AG09309 (cell line): Measurements from ENCODE around the gene SERP2.

Experiments used
- DNase-seq: peaks from one replicate; pipeline ENCODE4 v3.0.0-alpha.2; 2010; ENCODE audit warnings: low read depth
- H3K4me3 ChIP-seq: 2 replicates; pipeline ENCODE4 v1.5.1; 2011; ENCODE audit warnings: mild to moderate bottlenecking, low read depth, low read length, moderate library complexity; ENCODE audit not compliant: control insufficient read depth
- TF ChIP-seq, protein P1 (sequence below): IDR thresholded peaks from 2 replicates; pipeline ENCODE4 v1.5.1; 2011; ENCODE audit warnings: mild to moderate bottlenecking, low read depth, low read length, inconsistent platforms; ENCODE audit not compliant: insufficient read depth, control insufficient read depth; ENCODE audit errors: missing control alignments

Gene SERP2

DNA sequence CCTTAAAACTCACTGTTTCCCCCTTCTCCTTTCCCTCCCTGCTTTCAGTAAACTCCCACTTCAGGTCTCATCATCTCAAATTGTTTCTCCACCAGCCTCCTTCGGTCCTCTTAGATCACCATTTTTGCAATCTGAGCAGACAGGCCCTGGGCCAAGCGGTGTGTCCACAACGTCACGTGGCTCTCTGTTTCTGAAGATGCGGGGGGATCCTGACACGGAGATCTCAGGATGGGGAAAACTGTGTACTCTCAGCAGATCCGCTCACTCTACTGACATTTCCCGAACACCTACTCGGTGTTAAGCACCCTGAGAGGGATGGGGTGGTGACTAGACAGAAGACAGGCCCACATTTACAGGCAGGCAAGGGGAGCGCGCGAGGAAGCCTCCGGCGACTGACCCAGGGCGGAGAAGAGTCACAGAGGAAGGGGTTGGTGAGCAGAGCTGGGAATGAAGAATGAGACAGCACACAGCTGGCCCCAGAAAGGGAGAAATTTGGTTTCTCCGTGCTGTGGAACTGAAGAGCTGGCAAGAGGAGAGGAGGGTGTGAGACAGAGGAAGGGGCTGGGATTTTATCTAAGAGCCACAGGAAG is 38.8 kb downstream of the SERP2 start:
- no peak overlapping the region for H3K4me3 ChIP-seq
- no peak for DNase-seq
- TF ChIP-seq, protein P1, sequence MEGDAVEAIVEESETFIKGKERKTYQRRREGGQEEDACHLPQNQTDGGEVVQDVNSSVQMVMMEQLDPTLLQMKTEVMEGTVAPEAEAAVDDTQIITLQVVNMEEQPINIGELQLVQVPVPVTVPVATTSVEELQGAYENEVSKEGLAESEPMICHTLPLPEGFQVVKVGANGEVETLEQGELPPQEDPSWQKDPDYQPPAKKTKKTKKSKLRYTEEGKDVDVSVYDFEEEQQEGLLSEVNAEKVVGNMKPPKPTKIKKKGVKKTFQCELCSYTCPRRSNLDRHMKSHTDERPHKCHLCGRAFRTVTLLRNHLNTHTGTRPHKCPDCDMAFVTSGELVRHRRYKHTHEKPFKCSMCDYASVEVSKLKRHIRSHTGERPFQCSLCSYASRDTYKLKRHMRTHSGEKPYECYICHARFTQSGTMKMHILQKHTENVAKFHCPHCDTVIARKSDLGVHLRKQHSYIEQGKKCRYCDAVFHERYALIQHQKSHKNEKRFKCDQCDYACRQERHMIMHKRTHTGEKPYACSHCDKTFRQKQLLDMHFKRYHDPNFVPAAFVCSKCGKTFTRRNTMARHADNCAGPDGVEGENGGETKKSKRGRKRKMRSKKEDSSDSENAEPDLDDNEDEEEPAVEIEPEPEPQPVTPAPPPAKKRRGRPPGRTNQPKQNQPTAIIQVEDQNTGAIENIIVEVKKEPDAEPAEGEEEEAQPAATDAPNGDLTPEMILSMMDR: no peak

DNA sequence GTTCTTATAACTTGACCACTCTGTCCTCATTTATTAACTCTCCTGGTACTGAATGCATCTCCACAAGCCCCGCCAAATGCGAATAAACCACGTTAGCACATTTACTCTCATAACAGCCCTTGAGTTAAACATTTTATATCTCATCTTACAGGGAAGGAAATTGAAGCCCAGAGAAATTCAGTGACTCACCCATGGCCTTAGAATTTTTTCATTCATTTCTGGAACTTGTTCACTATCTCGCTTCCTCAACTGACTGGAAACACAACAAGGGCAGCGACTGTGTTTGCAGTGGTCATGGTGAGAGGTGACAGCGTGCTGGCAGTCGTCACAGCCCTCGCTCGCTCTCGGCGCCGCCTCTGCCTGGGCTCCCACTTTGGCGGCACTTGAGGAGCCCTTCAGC is 39.5 kb downstream of the SERP2 start:
- DNase-seq: no peak
- TF ChIP-seq, protein P1: no peak
- no peak overlapping the region for H3K4me3 ChIP-seq

DNA sequence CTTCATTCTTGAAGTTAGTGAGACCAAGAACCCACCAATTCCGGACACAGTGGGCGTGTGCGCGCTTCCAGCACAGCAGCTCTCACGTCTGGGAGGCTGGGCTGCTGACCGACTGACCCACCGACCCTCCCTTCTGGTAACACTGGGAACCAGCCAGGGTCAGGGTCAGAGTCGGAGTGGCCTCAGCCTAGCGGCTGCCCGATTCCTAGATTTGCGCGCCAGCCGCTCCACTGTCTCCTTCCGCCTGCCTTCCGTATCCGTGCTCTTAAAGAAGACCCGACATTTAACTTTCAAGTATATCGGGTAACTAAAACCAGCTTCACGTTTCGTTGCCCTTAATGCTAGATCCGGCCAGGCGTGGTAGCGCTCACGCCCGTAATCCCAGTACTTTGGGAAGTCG is 41.1 kb downstream of the SERP2 start:
- DNase-seq: no peak
- no peak overlapping the region for H3K4me3 ChIP-seq
- TF ChIP-seq, protein P1: no peak

DNA sequence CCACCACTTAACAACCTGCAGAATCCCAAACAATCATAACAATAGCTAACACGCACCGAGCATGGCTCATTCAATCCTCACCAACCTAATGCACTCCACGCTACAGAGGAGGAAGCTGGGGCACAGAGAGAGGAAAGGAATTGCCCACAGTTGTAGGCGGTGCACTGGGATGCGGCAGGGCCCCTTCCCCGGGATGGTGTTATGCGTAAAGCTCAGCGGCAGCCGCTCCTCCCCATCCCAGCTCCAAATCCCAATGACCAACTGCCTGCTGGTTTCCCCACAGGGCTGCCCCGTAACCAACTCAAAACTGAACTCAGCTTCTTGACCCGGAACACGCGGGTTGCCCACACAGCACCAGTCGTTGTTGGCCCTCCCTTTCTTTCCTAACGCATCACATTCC is 42.2 kb downstream of the SERP2 start:
- TF ChIP-seq, protein P1: no peak

DNA sequence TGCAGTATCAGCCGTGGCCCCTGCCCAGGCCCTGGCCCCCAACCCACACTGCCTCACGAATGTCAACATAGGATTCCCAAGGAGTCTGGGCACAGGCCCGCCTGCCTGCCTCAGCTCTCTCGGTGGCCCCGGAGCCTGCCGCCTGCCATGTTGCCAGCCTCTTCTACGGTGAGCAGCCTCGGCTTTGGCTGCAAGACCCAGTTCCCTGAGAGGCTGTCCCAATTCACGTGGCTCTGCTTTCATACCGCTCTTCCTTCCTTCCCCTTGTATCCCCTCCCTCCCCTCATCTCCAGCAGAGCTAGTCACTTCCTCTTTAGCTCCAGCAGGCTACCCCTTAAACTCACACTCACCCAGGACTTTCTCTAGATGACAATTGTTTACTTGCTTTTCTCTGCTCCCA is 42.7 kb downstream of the SERP2 start:
- TF ChIP-seq, protein P1: no peak
- DNase-seq: no peak
- H3K4me3 ChIP-seq: no peak overlapping the region

More for the DNA sequence above, 42.2 kb downstream of the SERP2 start:
- no peak overlapping the region for H3K4me3 ChIP-seq
- no peak for DNase-seq

DNA sequence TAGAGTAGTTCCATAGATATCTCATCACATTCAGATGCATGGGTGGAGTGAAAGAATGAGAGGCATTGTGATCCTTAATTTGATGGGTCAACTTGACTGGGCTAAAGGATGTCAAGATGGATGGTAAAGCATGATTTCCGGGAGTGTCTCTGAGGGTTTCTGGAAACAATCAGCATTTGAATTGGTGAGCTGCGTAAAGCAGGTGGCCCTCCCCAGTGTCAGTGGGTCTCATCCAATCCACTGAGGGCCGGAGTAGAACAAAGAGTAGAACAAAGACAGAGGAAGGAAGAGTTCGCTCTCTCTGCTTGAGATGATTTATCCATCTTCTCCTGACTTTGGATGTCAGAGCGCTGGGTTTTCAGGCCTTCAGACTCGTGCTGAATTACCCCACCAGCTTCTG is 43.1 kb downstream of the SERP2 start:
- no peak overlapping the region for H3K4me3 ChIP-seq
- TF ChIP-seq, protein P1: no peak
- DNase-seq: no peak

GRCh38 chr13:44417446-44417845 is 43.8 kb downstream of the SERP2 start:
- no peak for DNase-seq

More at GRCh38 chr13:44417446-44417845, 43.8 kb downstream of the SERP2 start:
- TF ChIP-seq, protein P1: no peak
- H3K4me3 ChIP-seq: no peak overlapping the region
